ENCODE measurements around the gene LAPTM5. TPM values are rescaled to one million over a fixed set of nuclear protein-coding genes. Genes with fewer than 3 reads are reported as not detected.

Gene LAPTM5
- total RNA-seq, 1 donor from 2014 or later, result 39.8 TPM

GRCh38 chr1:30718636-30719405 lies 38.8 kb downstream of the LAPTM5 start:
- DNase-seq (ENCODE audit: extremely low spot score in 2 of 2), result peak in 1 of 2 donors; percentile 99
- Histone ChIP-seq H3K27me3 (no peaks in the 10 kb centered on the region), H3K4me1 (peaks cover 11% of the 10 kb centered on the region), H3K27ac (peak overlapping the region; percentile 99), H3K36me3 (no peaks in the 10 kb centered on the region), H3K4me3 (peak overlapping the region; percentile 54 to 73), H3K9me3 (no peaks in the 10 kb centered on the region)
- TF ChIP-seq CTCF (IDR thresholded peaks at IDR 0.05) (peak; percentile 94 to 100 (median 99)), POLR2AphosphoS5 (IDR thresholded peaks at IDR 0.05; ENCODE audit: insufficient read depth in 1 of 2, low read depth in 1 of 2) (peak; percentile 34 to 99), POLR2A (IDR thresholded peaks at IDR 0.05) (peak in 1 of 2 donors; percentile 96)
- intact Hi-C loops (cut with DNase I), result loop anchor here (5.0 kb wide), 2 partner anchors 193 to 1597 kb away; partner anchors contain the start of gene TMEM200B

- Histone ChIP-seq H3K4me3 (peak overlapping the region in 1 of 2 donors; percentile 32), H3K9me3 (no peaks in the 10 kb centered on the region), H3K4me1 (peaks cover 16% of the 10 kb centered on the region), H3K27ac (peak overlapping the region; percentile 88), H3K36me3 (no peaks in the 10 kb centered on the region), H3K27me3 (no peaks in the 10 kb centered on the region)
- intact Hi-C loops (cut with DNase I), result loop anchor here (5.0 kb wide), 2 partner anchors 194 to 1596 kb away; partner anchors contain the start of gene TMEM200B
- peak; percentile 99 for DNase-seq (ENCODE audit: extremely low spot score in 2 of 2)
- TF ChIP-seq CTCF (IDR thresholded peaks at IDR 0.05) (no peak), POLR2A (IDR thresholded peaks at IDR 0.05) (no peak), POLR2AphosphoS5 (IDR thresholded peaks at IDR 0.05; ENCODE audit: insufficient read depth in 1 of 2, low read depth in 1 of 2) (peak in 1 of 2 donors; percentile 34)
These were observed 39.4 kb downstream of the LAPTM5 start for GRCh38 chr1:30718091-30718635.

GRCh38 chr1:30716646-30717045 lies 40.9 kb downstream of the LAPTM5 start:
- H3K27ac ChIP-seq, result no peak overlapping the region
- intact Hi-C loops (cut with DNase I), result loop anchor here (5.0 kb wide), 2 partner anchors 196 to 1594 kb away; partner anchors contain the start of gene TMEM200B

GRCh38 chr1:30715886-30716285 lies 41.7 kb downstream of the LAPTM5 start:
- Histone ChIP-seq H3K4me3 (no peak overlapping the region), H3K4me1 (peaks cover 16% of the 10 kb centered on the region), H3K9me3 (no peaks in the 10 kb centered on the region), H3K27ac (no peak overlapping the region), H3K27me3 (no peaks in the 10 kb centered on the region), H3K36me3 (no peaks in the 10 kb centered on the region)
- TF ChIP-seq CTCF (IDR thresholded peaks at IDR 0.05), result no peak
- TF ChIP-seq POLR2AphosphoS5 (IDR thresholded peaks at IDR 0.05; ENCODE audit: insufficient read depth in 1 of 2, low read depth in 1 of 2), result no peak
- TF ChIP-seq POLR2A (IDR thresholded peaks at IDR 0.05), result no peak
- intact Hi-C loops (cut with DNase I), result loop anchor here (5.0 kb wide), 2 partner anchors 196 to 1594 kb away; partner anchors contain the start of gene TMEM200B
- no peak for DNase-seq (ENCODE audit: extremely low spot score in 2 of 2)

More at GRCh38 chr1:30716646-30717045, 40.9 kb downstream of the LAPTM5 start:
- Histone ChIP-seq H3K36me3 (no peaks in the 10 kb centered on the region), H3K4me3 (no peak overlapping the region), H3K27me3 (no peaks in the 10 kb centered on the region), H3K9me3 (no peaks in the 10 kb centered on the region), H3K4me1 (peaks cover 16% of the 10 kb centered on the region)
- no peak for TF ChIP-seq POLR2A (IDR thresholded peaks at IDR 0.05)
- no peak for TF ChIP-seq POLR2AphosphoS5 (IDR thresholded peaks at IDR 0.05; ENCODE audit: insufficient read depth in 1 of 2, low read depth in 1 of 2)
- no peak for TF ChIP-seq CTCF (IDR thresholded peaks at IDR 0.05)
- no peak for DNase-seq (ENCODE audit: extremely low spot score in 2 of 2)

Data from vagina (tissue), 2 donors.